NCI-H748 treated with DMSO at 0.1 percent for 48 hours (cell line): ENCODE data around the gene LRRC49.

Source experiments
- DNase-seq: peaks from one replicate; lab custom pipeline; 2025; lab: John Stamatoyannopoulos, UW

LRRC49 gene

DNA sequence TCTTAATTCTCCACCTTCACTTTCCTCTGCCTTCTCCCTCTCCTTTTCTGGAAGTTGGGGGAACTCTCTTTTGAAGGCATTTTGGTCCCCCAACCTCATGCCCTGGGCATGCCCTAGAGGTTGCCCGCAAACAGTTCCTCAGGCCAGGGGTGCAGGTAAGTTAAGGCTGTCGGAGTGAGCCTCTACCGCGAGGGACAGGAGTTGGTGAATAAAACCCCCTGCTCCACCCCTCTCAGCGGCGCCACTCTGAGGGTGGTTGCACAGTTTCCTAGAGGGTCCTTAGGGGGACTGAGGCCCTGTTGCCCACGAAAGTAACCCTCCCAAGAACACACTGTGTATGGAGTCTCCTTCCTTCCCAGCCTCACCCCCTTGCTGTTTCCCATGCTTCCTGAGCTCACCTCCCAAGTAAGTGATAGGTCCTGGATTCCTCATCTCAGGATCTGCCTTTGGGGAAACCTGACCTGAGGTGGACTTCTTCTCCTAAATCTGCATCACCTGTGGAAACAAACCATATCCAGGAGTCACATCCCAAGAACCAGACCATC lies 199.5 kb downstream of the LRRC49 start:
- DNase-seq = no peak

DNA sequence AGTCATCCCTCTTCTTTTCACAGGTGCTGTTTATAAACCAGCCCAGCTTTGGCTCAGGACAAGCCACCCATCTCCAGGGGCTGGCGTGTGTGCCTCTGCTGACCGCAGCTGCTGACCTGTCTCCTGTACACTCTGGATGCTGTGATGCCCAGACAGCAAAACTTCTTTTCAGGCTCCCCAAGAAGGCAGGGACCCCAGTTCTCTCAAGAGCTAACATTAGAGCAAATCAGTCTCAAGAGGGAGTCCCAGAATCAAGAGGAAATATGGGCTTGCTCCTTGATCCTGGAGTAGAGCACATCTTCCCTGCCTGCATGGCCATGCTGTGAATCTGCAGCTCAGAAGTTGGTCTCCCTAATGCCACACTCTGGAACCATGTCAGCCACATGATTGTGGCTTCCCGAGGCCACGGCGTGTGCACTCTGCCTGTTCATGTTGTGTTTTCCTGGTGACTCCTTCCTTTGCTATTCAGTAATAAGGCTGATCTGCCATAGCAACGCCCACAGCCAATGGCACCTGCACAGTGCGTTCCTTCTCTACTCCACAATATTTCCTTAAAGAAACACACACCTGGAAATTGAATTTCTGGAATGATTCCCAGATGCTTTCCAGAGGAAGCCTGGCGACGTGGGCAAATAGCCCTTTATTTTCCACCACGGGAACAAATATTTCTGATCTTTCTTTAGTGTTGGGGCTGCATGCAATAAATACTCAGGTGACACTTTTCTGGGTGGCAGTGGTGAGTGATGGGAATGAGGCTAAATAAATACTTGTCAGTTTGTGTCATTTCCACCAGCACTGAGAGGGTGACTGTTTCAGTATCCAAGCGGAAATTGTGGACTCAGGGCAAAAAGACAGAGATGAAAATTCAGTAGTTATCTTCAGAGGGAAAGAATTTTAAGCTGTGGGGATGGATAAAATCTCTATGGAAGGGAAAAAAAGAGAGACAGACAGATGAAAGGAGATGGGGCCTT lies 200.7 kb downstream of the LRRC49 start:
- no peak for DNase-seq

DNA sequence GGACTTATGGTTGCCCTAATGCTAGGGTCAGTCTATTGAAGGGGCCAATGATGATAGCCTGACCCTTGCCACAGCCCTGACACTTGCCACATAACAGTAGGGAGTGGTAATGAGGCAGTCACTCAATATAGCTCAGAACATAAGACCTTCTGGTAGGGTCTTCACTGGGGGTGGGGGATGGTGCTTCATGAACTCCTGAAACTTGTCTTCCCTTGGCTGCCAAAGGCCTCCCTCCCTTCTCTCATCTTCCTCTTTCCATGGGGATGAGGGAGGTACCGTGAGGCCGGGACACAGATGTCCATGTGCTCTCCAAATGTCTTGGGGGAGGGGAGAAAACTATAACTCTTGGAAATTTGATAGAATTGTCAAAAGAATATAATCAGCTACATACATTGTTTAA lies 201.5 kb downstream of the LRRC49 start:
- DNase-seq = no peak

DNA sequence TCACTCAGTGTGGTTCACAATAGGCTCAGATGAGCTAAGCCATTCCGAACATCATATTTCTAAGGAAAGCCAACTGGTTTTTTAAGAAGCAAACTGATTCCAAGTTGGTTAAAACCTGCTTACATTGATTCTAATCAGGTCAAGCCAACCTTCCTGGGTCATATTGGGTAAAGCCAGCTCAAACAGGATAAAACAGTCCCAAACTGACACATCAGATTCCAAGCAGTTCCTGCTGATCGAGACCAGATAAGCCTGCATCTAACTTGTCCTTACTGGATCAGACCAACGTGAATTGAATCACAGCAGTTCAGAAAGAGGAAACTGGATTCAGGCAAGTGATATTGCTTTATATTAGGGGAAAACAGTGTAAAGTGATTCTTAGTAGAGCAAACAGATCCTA lies 204.1 kb downstream of the LRRC49 start:
- no peak for DNase-seq

DNA sequence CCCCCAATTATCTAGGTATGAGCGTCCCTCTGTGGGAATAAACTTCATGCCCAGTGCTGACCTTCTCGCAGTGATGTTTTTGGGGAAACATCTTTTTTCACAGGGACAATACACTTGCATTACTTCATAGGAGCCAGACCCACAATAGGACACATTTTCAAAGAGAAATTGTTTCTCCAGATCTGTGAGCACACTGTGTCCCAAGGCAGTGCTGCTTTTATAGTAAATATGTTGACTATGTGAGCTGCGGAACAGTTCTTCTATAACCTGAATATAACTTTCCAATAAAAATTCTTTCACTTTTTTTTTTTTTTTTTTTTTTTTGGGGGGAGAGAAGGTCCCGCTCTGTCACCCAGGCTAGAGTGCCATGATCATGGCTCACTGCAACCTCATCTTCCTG lies 205.3 kb downstream of the LRRC49 start:
- no peak for DNase-seq

DNA sequence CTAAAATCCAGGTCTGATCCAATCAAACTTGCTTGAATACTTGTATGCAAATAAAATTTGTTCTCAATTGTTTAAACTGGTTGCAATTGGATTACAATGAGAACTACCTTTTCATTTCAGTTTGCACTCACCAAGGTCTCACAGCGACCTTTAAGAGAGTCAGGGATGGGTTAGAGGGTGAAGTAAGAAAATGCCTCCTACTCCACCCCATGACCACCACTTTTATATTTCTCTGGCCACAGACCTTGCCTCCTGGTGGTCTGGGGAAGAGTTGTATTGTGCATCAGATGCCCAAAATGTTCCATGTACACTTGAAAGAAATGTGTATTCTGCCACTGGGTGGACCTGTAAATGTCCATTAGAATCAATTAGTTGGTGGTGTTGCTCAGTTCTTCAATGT lies 206.3 kb downstream of the LRRC49 start:
- no peak for DNase-seq
